HG02623 (cell line): ENCODE results near the gene MAPRE2.

ENCODE experiments used
- ATAC-seq: cut with Tn5 transposase; IDR thresholded peaks from one replicate; pipeline ENCODE4 v1.9.1; 2021; ENCODE audit warnings: moderate library complexity; ENCODE audit not compliant: unreplicated experiment

Gene MAPRE2

GRCh38 chr18:35174093-35174731, 133.0 kb downstream of the MAPRE2 start:
- peak; percentile 70 for ATAC-seq

GRCh38 chr18:35174745-35175144, 133.5 kb downstream of the MAPRE2 start:
- no peak for ATAC-seq

- ATAC-seq = no peak
Observed at GRCh38 chr18:35176925-35177324, 135.7 kb downstream of the MAPRE2 start.

DNA sequence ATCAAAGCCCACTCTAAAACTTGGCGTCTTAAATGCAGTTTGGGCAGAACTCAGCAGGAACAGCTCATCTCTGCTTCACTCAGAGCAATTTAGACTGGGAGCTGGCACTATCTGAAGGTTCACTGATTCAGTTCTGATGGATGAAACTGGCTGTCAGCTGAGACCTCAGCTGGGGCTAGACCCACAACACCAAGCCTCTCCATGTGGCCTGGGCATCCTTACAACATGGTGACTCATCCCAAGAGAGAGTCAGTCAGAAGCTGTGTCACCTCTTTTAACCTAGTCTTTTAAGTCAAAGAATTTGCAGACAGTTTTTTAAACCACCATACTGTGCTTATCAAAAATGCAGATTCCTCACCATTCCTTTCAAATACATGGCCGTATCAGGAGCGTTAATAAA, 137.0 kb downstream of the MAPRE2 start:
- ATAC-seq = no peak

- no peak for ATAC-seq
Observed at GRCh38 chr18:35179906-35180305, 138.7 kb downstream of the MAPRE2 start.

DNA sequence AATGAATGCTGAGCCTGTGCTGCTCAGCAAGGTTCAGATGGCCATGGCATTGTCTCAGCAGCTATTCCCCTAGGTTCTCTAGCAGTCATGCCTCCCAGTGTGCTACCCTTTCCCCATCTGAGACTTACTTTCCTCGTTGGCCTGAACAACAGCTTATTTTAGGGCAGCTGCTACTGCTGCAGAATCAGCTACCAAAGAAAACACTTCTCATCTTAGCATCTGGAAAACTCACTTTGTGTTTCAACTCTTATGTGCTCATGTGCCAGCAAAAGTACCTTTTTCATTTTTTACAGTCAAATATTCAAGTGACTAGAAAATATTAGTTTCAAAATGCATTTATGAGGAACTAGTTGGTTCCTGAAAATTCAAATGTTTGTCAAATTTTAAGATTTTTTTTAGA, 139.2 kb downstream of the MAPRE2 start:
- no peak for ATAC-seq

DNA sequence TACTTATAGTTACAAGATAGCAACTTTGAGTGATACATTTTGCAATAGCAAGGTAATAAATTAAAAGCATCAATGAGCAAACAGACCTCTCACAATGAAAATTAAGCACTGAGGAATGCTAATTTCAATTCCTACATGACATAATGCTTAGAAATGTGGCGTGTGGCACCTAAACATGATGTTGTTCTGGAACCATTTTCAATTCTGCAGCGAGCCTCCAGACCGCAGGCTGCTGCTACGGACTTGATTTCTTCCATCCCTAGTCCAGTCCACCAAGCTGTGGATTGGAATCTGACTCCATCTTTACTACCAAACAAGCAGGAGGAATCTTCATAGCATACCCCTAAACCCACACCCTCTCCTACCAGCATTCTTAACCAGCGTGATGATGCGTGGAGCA, 140.9 kb downstream of the MAPRE2 start:
- no peak for ATAC-seq

DNA sequence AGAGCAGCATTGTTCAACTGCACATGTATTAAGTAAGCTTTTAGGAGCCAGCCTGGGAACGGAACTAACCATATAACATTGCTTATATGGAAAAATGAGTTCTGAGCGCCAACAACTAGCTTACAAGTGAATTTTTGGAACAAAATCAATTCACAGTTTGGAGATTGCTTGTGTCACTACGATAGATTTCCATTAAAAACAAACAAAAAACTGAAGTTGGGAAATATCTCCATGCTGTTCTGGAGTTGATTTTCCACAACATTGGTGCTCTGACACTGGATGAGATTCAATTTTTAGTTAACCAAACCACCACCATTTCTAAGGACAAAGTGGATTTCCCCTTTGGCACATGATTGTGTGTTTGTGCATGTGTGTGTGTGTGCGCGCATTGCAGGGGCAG, 142.7 kb downstream of the MAPRE2 start:
- no peak for ATAC-seq

DNA sequence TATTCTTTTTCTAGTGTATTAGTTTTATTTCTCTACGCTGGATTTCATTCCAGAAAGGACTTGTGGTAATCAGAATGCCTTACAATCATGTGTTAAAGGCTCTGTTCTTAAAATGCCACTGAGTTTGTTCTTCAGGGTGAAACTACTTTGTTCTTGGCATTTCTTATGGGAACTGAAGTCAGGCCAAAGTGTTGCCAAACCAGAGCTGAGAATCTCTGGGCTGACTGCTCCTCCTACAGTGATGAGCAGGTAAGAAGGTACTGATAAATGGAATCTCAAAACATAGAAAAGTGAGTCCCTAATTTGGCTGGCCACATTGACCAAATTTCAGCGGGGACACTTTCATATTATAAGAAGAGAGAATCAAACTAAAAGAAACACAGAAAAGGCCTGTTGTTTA, 144.6 kb downstream of the MAPRE2 start:
- no peak for ATAC-seq

- no peak for ATAC-seq
Observed at GRCh38 chr18:35186291-35187034, 145.2 kb downstream of the MAPRE2 start.

DNA sequence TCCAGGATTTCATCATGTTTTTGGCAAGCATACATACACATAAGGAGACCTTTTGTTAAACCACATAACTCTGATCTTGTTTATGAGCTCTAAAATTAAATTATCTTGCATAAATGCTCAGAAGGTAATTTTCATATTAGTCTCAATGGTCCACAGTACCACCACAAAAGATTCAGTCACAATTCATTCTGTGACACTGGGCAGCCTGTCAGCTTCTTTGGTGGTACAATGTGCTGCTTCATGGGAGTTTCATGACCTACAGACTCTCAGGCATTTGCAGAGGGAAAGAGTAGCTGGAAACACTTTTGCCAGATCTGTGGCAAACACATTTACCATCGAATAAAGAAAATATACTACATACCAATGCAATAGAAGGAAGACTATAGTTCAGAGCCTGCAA, 148.3 kb downstream of the MAPRE2 start:
- ATAC-seq = no peak

DNA sequence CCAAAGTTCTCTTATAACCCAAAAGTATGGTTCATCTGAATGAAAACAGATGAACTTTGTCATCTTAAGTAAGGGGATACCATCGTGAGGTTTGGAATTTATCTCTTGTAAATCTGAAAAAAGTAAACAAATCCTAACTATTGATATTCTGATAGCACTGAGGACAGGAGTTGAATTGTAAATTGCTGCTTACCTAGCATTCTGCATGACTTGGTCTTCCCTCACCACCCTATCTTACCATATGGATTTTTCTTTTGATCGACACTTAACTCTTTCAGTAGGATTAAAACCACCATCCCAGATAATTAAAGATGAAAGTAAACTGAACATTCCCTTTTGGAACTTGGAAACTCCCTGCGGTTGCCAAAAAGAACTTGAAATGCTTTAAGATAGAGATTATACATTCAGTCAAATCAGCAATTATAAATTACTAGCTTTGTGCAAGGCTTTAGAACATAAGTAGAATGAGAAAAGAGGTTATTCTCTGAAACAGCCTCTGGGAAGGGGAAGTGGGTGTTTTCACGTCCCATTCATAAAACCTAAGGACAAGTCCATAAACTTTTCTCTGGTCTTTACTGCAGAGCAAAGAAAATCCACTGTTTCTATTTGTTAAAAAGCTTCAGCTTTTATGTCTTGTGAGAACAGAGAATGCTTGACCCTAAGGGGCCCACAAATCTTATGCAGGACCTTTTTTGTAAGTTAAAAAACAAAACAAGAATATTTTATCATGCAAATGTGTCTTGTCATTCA, 149.9 kb downstream of the MAPRE2 start:
- ATAC-seq = no peak

- no peak for ATAC-seq
Observed at GRCh38 chr18:35191698-35192025, 150.4 kb downstream of the MAPRE2 start.

GRCh38 chr18:35192415-35192814, 151.2 kb downstream of the MAPRE2 start:
- ATAC-seq = no peak
